IMR-90 (cell line): ENCODE data around the gene UNC13B. TPM values are rescaled to one million over a fixed set of nuclear protein-coding genes. Genes with fewer than 3 reads are reported as not detected.

Experiments
- ATAC-seq: fragments of 200-7000 bp; cut with Tn5 transposase; 2 replicates; pipeline ENCODE4 v1.9.1; 2020; ENCODE audit warnings: low read depth, mild to moderate bottlenecking, moderate library complexity
- BruUV-seq: library from RNA; stranded (reverse); fragments of 400-500 nt; replicated peaks from 2 replicates; lab custom pipeline; 2021; lab: Mats Ljungman, UMichigan
- CTCF ChIA-PET: fragments of 300-600 bp; formaldehyde crosslinking; extraction: SDS; loops from one replicate; lab custom pipeline; 2021; ENCODE audit warnings: antibody characterized with exemption; lab: Yijun Ruan, JAX
- POLR2A ChIA-PET: fragments of 300-600 bp; sonication (Branson Sonifier 250); formaldehyde crosslinking; loops from one replicate; lab custom pipeline; 2022; ENCODE audit warnings: antibody characterized with exemption; ENCODE audit not compliant: unreplicated experiment; lab: Charles Lee
- DNase-seq: peaks from one replicate; pipeline ENCODE4 v3.0.0; 2013
- H2AFZ ChIP-seq: replicated peaks from 2 replicates; pipeline ENCODE3; 2013; ENCODE audit warnings: low read length, mild to moderate bottlenecking; ENCODE audit not compliant: poor library complexity
- H2AK5ac ChIP-seq: 2 replicates; pipeline ENCODE4 v1.6.1; 2013; ENCODE audit warnings: low read depth, low read length, inconsistent platforms
- H2AK9ac ChIP-seq: replicated peaks from 2 replicates; pipeline ENCODE3; 2013; ENCODE audit warnings: mild to moderate bottlenecking, low read depth, low read length, moderate library complexity; ENCODE audit not compliant: poor library complexity
- H2BK120ac ChIP-seq: 2 replicates; pipeline ENCODE4 v1.6.1; 2013; ENCODE audit warnings: low read depth, low read length, inconsistent platforms
- H2BK15ac ChIP-seq: 3 replicates; pipeline ENCODE4 v1.6.1; 2013; ENCODE audit warnings: low read depth, low read length, inconsistent platforms
- H2BK20ac ChIP-seq: 2 replicates; pipeline ENCODE4 v1.6.1; 2013; ENCODE audit warnings: low read depth, mild to moderate bottlenecking, inconsistent platforms, low read length, moderate library complexity
- H2BK5ac ChIP-seq: 2 replicates; pipeline ENCODE4 v1.6.1; 2013; ENCODE audit warnings: mild to moderate bottlenecking, low read depth, low read length, inconsistent platforms; ENCODE audit not compliant: poor library complexity, severe bottlenecking
- H3K14ac ChIP-seq: replicated peaks from 2 replicates; pipeline ENCODE4 v1.6.1; 2013; ENCODE audit warnings: low read depth, low read length, inconsistent platforms
- H3K18ac ChIP-seq: 2 replicates; pipeline ENCODE4 v1.6.1; 2013; ENCODE audit warnings: low read depth, low read length, control low read depth
- H3K23ac ChIP-seq: 2 replicates; pipeline ENCODE4 v1.6.1; 2013; ENCODE audit warnings: low read depth, low read length, inconsistent platforms
- H3K27ac ChIP-seq: 2 replicates; pipeline ENCODE4 v1.5.1; 2013; ENCODE audit warnings: mild to moderate bottlenecking, control low read depth, low read length; ENCODE audit not compliant: insufficient read depth
- H3K27me3 ChIP-seq: 2 replicates; pipeline ENCODE4 v1.6.1; 2013; ENCODE audit warnings: low read length; ENCODE audit not compliant: control insufficient read depth, insufficient read depth
- H3K36me3 ChIP-seq: 2 replicates; pipeline ENCODE4 v1.6.1; 2013; ENCODE audit warnings: low read length, mixed read lengths; ENCODE audit not compliant: control insufficient read depth, insufficient read depth
- H3K4ac ChIP-seq: 2 replicates; pipeline ENCODE4 v1.6.1; 2013; ENCODE audit warnings: low read depth, low read length, inconsistent platforms
- H3K4me1 ChIP-seq: 2 replicates; pipeline ENCODE4 v1.6.1; 2013; ENCODE audit warnings: low read length, mixed read lengths; ENCODE audit not compliant: control insufficient read depth, insufficient read depth
- H3K4me2 ChIP-seq: 2 replicates; pipeline ENCODE4 v1.6.1; 2013; ENCODE audit warnings: low read depth, mild to moderate bottlenecking, control low read depth, low read length, moderate library complexity
- H3K4me3 ChIP-seq: 2 replicates; pipeline ENCODE4 v1.5.1; 2013; ENCODE audit warnings: low read depth, mild to moderate bottlenecking, control low read depth, low read length, moderate library complexity; ENCODE audit not compliant: insufficient read depth
- H3K56ac ChIP-seq: 2 replicates; pipeline ENCODE4 v1.6.1; 2013; ENCODE audit warnings: low read length, inconsistent platforms; ENCODE audit not compliant: insufficient read depth; ENCODE audit errors: extremely low read depth
- H3K79me1 ChIP-seq, 2 experiments: 2 replicates each; pipeline ENCODE4 v1.6.1; 2013; ENCODE audit warnings: low read length in 2 of 2, inconsistent platforms in 1 of 2, low read depth in 1 of 2
- H3K9ac ChIP-seq: 2 replicates; pipeline ENCODE4 v1.6.1; 2013; ENCODE audit warnings: low read depth, low read length, control low read depth
- H3K9me1 ChIP-seq: 2 replicates; pipeline ENCODE4 v1.6.1; 2013; ENCODE audit warnings: low read length, inconsistent platforms; ENCODE audit not compliant: insufficient read depth
- H3K9me3 ChIP-seq: 2 replicates; pipeline ENCODE4 v1.6.1; 2013; ENCODE audit warnings: low read length; ENCODE audit not compliant: control insufficient read depth, insufficient read depth
- H4K20me1 ChIP-seq: 2 replicates; pipeline ENCODE4 v1.6.1; 2013; ENCODE audit warnings: low read length, inconsistent platforms; ENCODE audit not compliant: insufficient read depth
- H4K5ac ChIP-seq: 2 replicates; pipeline ENCODE4 v1.6.1; 2013; ENCODE audit warnings: mild to moderate bottlenecking, low read depth, low read length, control low read depth
- H4K8ac ChIP-seq, 2 experiments: 2 replicates each; pipeline ENCODE4 v1.6.1; 2013; ENCODE audit warnings: low read depth in 2 of 2, low read length in 2 of 2, control low read depth in 1 of 2, inconsistent platforms in 1 of 2
- H4K91ac ChIP-seq: 2 replicates; pipeline ENCODE4 v1.6.1; 2013; ENCODE audit warnings: low read depth, low read length, inconsistent platforms; ENCODE audit not compliant: insufficient read depth
- BHLHE40 ChIP-seq: fragments of 150-350 bp; IDR thresholded peaks from 2 replicates; pipeline ENCODE4 v1.6.1; 2016; ENCODE audit warnings: mild to moderate bottlenecking, low read depth, low read length
- CEBPB ChIP-seq: IDR thresholded peaks from 2 replicates; pipeline ENCODE4 v1.6.1; 2012; ENCODE audit warnings: low read depth, low read length, improper control_type of control experiment
- CHD1 ChIP-seq: IDR thresholded peaks from 2 replicates; pipeline ENCODE4 v1.6.1; 2012; ENCODE audit warnings: low read depth, low read length, improper control_type of control experiment
- CTCF ChIP-seq: conservative IDR thresholded peaks from 2 replicates; pipeline ENCODE4 v1.5.1; 2012; ENCODE audit warnings: mild to moderate bottlenecking, low read depth, low read length, improper control_type of control experiment
- ELK1 ChIP-seq: fragments of 150-350 bp; IDR thresholded peaks from 2 replicates; pipeline ENCODE4 v1.6.1; 2016; ENCODE audit warnings: low read depth, mild to moderate bottlenecking, low read length, moderate library complexity, borderline replicate concordance
- FOS ChIP-seq: fragments of 150-350 bp; IDR thresholded peaks from 2 replicates; pipeline ENCODE4 v1.6.1; 2016; ENCODE audit warnings: low read depth, low read length
- MAFK ChIP-seq: IDR thresholded peaks from 2 replicates; pipeline ENCODE4 v1.6.1; 2012; ENCODE audit warnings: low read depth, low read length, improper control_type of control experiment
- MAZ ChIP-seq: IDR thresholded peaks from 2 replicates; pipeline ENCODE4 v1.6.1; 2012; ENCODE audit warnings: low read depth, mild to moderate bottlenecking, low read length, improper control_type of control experiment, moderate library complexity, borderline replicate concordance
- MXI1 ChIP-seq: IDR thresholded peaks from 2 replicates; pipeline ENCODE4 v1.6.1; 2012; ENCODE audit warnings: low read depth, mild to moderate bottlenecking, low read length, moderate library complexity, borderline replicate concordance
- NFE2L2 ChIP-seq: fragments of 150-350 bp; IDR thresholded peaks from 2 replicates; pipeline ENCODE4 v1.6.1; 2016; ENCODE audit warnings: low read depth, mild to moderate bottlenecking, low read length
- POLR2A ChIP-seq: IDR thresholded peaks from 2 replicates; pipeline ENCODE4 v1.6.1; 2012; ENCODE audit warnings: mild to moderate bottlenecking, low read depth, low read length
- RAD21 ChIP-seq: IDR thresholded peaks from 2 replicates; pipeline ENCODE4 v1.6.1; 2012; ENCODE audit warnings: low read length, improper control_type of control experiment
- RCOR1 ChIP-seq: IDR thresholded peaks from 2 replicates; pipeline ENCODE4 v1.6.1; 2012; ENCODE audit warnings: mild to moderate bottlenecking, low read length, improper control_type of control experiment; ENCODE audit not compliant: insufficient replicate concordance
- RFX5 ChIP-seq: IDR thresholded peaks from 2 replicates; pipeline ENCODE4 v1.8.0; 2012; ENCODE audit warnings: low read depth, mild to moderate bottlenecking, low read length, moderate library complexity
- SMC3 ChIP-seq: fragments of 150-350 bp; IDR thresholded peaks from 2 replicates; pipeline ENCODE4 v1.6.1; 2016; ENCODE audit warnings: low read depth, mild to moderate bottlenecking, antibody characterized with exemption, low read length, moderate library complexity
- USF2 ChIP-seq: fragments of 150-350 bp; IDR thresholded peaks from 2 replicates; pipeline ENCODE4 v1.6.1; 2017; ENCODE audit warnings: mild to moderate bottlenecking, antibody characterized with exemption, low read length, low read depth
- WGBS, 2 experiments: methylation state at CpG; one replicate each; pipeline versions ENCODE4 v1.1.5 to v1.1.7; 2013; ENCODE audit warnings: missing lambda C conversion rate in 2 of 2; ENCODE audit not compliant: insufficient read length in 1 of 2; ENCODE audit errors: extremely low coverage in 2 of 2; 5-methylcytosine and 5-hydroxymethylcytosine counted together
- dilution Hi-C: fragments of 300-500 bp; cut with HindIII; formaldehyde crosslinking; loops from one replicate; pipeline ENCODE4 v1.14.3; 2018; ENCODE audit warnings: low sequenced_read_pairs; ENCODE audit not compliant: unreplicated experiment
- in situ Hi-C: fragments of 300-500 bp; cut with MboI; formaldehyde crosslinking; loops from 3 replicates; pipeline ENCODE4 v1.14.3; 2019; ENCODE audit warnings: low sequenced_read_pairs, inconsistent platforms, mixed read lengths
- intact Hi-C: fragments of 100-400 bp; cut with micrococcal nuclease; formaldehyde crosslinking; loops from 2 replicates; pipeline ENCODE4 v1.10.0; 2022
- polyA plus RNA-seq, 3 experiments: library from polyadenylated mRNA; depleted of rRNA; stranded (reverse); fragments of >200 nt; gene quantifications; 2 replicates each; pipeline ENCODE4 v1.2.3, GENCODE V29; 2012; ENCODE audit warnings: low replicate concordance in 1 of 3
- total RNA-seq: library from RNA; depleted of rRNA; stranded (reverse); fragments of >200 nt; gene quantifications from 2 replicates; pipeline ENCODE4 v1.2.3, GENCODE V29; 2012

UNC13B gene
- total and polyA plus RNA-seq, 2 of the 4 experiments (the other 2 are of a cell fraction) = 7.5 to 14.3 TPM

- Histone ChIP-seq H3K27me3 (no peaks in the 10 kb centered on the region), H2BK20ac (no peak overlapping the region), H3K9ac (no peak overlapping the region), H3K9me3 (no peaks in the 10 kb centered on the region), H3K4me2 (no peak overlapping the region), H4K5ac (no peak overlapping the region), H3K56ac (no peak overlapping the region), H3K4me1 (no peaks in the 10 kb centered on the region), H4K8ac (no peak overlapping the region), H3K36me3 (no peaks in the 10 kb centered on the region), H3K4ac (no peak overlapping the region), H3K9me1 (0 out of 2 replicates have a peak, but pooled peaks cover 2% of the 10 kb centered on the region), H2BK15ac (no peak overlapping the region), H2AFZ (no peak overlapping the region), H3K23ac (no peak overlapping the region), H4K91ac (no peak overlapping the region), H3K79me1 (peaks cover 0 to 3% of the 10 kb centered on the region in 2 experiments; a peak in 1 of 4 replicates), H4K20me1 (no peaks in the 10 kb centered on the region), H2BK120ac (no peak overlapping the region), H2BK5ac (no peak overlapping the region), H2AK9ac (no peak overlapping the region), H3K14ac (no peak overlapping the region), H3K18ac (no peak overlapping the region), H3K4me3 (no peak overlapping the region), H3K27ac (no peak overlapping the region), H2AK5ac (no peak overlapping the region)
- DNase-seq = no peak
- intact Hi-C loops = no loop called here
- dilution Hi-C loops = no loop called here
- no CpG with 5 or more reads among the region's 3 CpGs for WGBS, 2 experiments
- no peak for TF ChIP-seq CTCF
- no peak for TF ChIP-seq CEBPB
- no peak for TF ChIP-seq MAFK
- no peak for TF ChIP-seq POLR2A
- no peak for TF ChIP-seq RAD21
- TF ChIP-seq USF2 = no peak
- no peak for TF ChIP-seq BHLHE40
- TF ChIP-seq NFE2L2 = no peak
- no peak for TF ChIP-seq ELK1
- TF ChIP-seq CHD1 = no peak
- no peak for TF ChIP-seq MAZ
- TF ChIP-seq RFX5 = no peak
- no peak for TF ChIP-seq MXI1
- TF ChIP-seq FOS = no peak
- TF ChIP-seq SMC3 = no peak
- TF ChIP-seq RCOR1 = no peak
- ATAC-seq = no peak
- no TSS peak for BruUV-seq
- ChIA-PET CTCF (interaction anchor here (0.9 kb wide), 1 partner anchor 23 kb away, joined by 3 read pairs; no protein-coding TSS in a partner anchor), POLR2A (no interaction called here)
- in situ Hi-C loops = no loop called here
These were observed 65.5 kb downstream of the UNC13B start for GRCh38 chr9:35227284-35227683.
